Testis (tissue), 2 donors: ENCODE measurements around the gene ERFE.

Experiments used
- CTCF ChIP-seq, 3 experiments: fragments of 450-650 bp in 2 of 3; fragments of 200-600 bp in 1 of 3; sonication (generic) in 1 of 3; IDR thresholded peaks; one replicate each; pipeline ENCODE4 v1.5.1; 2016 to 2019; ENCODE audit warnings: antibody characterized with exemption in 3 of 3, mild to moderate bottlenecking in 2 of 3, moderate library complexity in 1 of 3
- POLR2A ChIP-seq: fragments of 450-650 bp; IDR thresholded peaks from one replicate; pipeline ENCODE4 v1.6.1; 2017; ENCODE audit warnings: antibody characterized with exemption, mild to moderate bottlenecking, moderate library complexity

DNA sequence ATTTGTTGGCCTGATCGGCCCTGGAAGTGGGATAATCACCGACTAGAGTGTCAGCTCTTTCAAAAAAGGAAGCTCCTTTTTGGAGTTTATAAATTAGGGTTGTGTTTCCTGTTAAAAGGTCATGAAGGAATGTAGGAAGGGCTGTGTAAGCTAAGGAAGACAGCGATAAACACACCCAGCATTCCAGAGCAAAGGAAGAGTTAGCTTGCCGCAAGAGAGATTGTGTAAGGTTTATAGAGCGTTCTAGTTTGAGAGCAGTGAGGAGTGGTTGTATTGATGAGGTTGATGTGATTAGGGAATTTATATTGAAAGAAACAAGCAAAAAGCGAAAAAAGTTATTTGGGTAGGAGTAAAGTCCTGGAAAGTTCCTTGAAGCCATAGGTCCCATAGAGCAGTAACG is 48.2 kb downstream of the ERFE start:
- TF ChIP-seq POLR2A (no peak), CTCF (IDR thresholded peaks at IDR 0.05) (no peak)
